ENCODE results near the gene AFF3.
"Not testable (repeated sequence)": the region's sequence is repeated elsewhere in the genome, so short reads cannot be mapped to it uniquely, and the experiment has no call there.

The AFF3 gene

DNA sequence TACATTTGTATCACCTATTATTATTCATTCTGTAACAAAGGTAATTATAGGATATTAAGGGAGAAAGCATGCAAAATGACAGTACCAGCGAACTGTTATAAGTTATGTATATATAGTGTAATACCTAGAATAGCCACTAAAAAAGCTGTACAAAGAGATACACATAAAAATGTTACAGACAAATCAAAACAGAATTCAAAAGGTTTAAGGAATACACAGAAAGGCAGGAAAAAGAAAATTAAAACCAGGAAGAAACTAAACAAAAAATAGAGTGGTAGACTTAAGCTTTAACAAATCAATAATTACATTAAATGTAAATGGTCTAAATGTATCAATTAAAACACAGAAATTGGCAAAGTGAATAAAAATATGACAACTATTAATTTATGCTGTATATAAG, 476.1 kb downstream of the AFF3 start:
- Histone ChIP-seq H3K4me3 (ENCODE audit: low read length) (no peak overlapping the region), H3K36me3 (ENCODE audit: control insufficient read depth, low read depth, low read length) (no peaks in the 10 kb centered on the region), H3K9ac (ENCODE audit: low read length) (no peak overlapping the region), H3K27ac (ENCODE audit: low read length) (no peak overlapping the region), H3K27me3 (ENCODE audit: control insufficient read depth, insufficient read depth, low read length) (no peaks in the 10 kb centered on the region), H3K4me1 (ENCODE audit: control insufficient read depth, low read depth, low read length) (peaks cover 2% of the 10 kb centered on the region), H3K9me3 (ENCODE audit: control insufficient read depth, low read depth, low read length) (no peaks in the 10 kb centered on the region)

DNA sequence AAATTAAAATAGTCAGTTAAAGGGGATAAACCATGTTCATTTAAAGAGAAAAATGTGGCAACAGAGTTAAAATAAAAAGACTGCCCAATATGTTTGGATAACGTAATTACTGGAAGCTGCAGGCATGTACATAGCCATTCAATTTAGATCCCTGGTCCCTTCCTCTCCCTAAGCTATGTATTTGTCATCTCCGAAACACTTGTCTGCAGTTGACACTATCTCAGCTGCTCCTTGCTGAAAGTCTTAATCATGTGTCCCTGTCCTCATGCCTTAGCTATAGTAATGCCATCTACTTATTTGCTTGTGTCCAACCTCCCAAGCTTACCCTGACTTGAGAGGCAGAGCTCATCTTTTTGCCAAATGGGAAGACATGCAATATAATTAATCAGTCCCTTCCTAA, 478.7 kb downstream of the AFF3 start:
- Histone ChIP-seq H3K4me1 (ENCODE audit: control insufficient read depth, low read depth, low read length) (peaks cover 9% of the 10 kb centered on the region), H3K9ac (ENCODE audit: low read length) (no peak overlapping the region), H3K27me3 (ENCODE audit: control insufficient read depth, insufficient read depth, low read length) (no peaks in the 10 kb centered on the region), H3K27ac (ENCODE audit: low read length) (no peak overlapping the region), H3K4me3 (ENCODE audit: low read length) (no peak overlapping the region), H3K36me3 (ENCODE audit: control insufficient read depth, low read depth, low read length) (no peaks in the 10 kb centered on the region), H3K9me3 (ENCODE audit: control insufficient read depth, low read depth, low read length) (no peaks in the 10 kb centered on the region)

- Histone ChIP-seq H3K9ac (ENCODE audit: low read length) (no peak overlapping the region), H3K4me1 (ENCODE audit: control insufficient read depth, low read depth, low read length) (peaks cover 9% of the 10 kb centered on the region), H3K27ac (ENCODE audit: low read length) (no peak overlapping the region), H3K4me3 (ENCODE audit: low read length) (no peak overlapping the region), H3K36me3 (ENCODE audit: control insufficient read depth, low read depth, low read length) (no peaks in the 10 kb centered on the region), H3K27me3 (ENCODE audit: control insufficient read depth, insufficient read depth, low read length) (no peaks in the 10 kb centered on the region), H3K9me3 (ENCODE audit: control insufficient read depth, low read depth, low read length) (no peaks in the 10 kb centered on the region)
Measured at GRCh38 chr2:99662761-99663341, 479.5 kb downstream of the AFF3 start.

DNA sequence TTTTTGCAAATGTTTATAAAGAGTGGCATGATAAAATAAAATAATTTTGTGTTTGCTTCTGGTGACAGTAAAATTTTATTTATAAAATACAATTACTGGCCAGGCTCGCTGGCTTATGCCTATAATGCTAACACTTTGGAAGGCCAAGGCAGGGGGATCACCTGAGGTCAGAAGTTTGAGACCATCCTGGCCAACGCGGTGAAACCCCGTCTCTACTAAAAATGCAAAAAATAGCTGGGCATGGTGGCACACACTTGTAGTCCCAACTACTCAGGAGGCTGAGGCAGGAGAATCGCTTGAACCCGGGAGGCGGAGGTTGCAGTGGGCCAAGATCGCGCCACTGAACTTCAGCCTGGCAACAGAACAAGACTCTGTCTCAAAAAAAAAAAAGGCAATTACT, 480.6 kb downstream of the AFF3 start:
- not testable (repeated sequence) for H3K27me3 ChIP-seq (ENCODE audit: control insufficient read depth, insufficient read depth, low read length); H3K4me3 ChIP-seq (ENCODE audit: low read length); H3K4me1 ChIP-seq (ENCODE audit: control insufficient read depth, low read depth, low read length); H3K9me3 ChIP-seq (ENCODE audit: control insufficient read depth, low read depth, low read length); H3K27ac ChIP-seq (ENCODE audit: low read length); H3K36me3 ChIP-seq (ENCODE audit: control insufficient read depth, low read depth, low read length); H3K9ac ChIP-seq (ENCODE audit: low read length)

- no peaks in the 10 kb centered on the region for H3K9me3 ChIP-seq (ENCODE audit: control insufficient read depth, low read depth, low read length)
- H3K4me1 ChIP-seq (ENCODE audit: control insufficient read depth, low read depth, low read length), result peaks cover 9% of the 10 kb centered on the region
- H3K27ac ChIP-seq (ENCODE audit: low read length), result no peak overlapping the region
- no peaks in the 10 kb centered on the region for H3K36me3 ChIP-seq (ENCODE audit: control insufficient read depth, low read depth, low read length)
- H3K4me3 ChIP-seq (ENCODE audit: low read length), result no peak overlapping the region
- H3K9ac ChIP-seq (ENCODE audit: low read length), result no peak overlapping the region
- H3K27me3 ChIP-seq (ENCODE audit: control insufficient read depth, insufficient read depth, low read length), result no peaks in the 10 kb centered on the region
Measured at GRCh38 chr2:99660616-99661406, 481.6 kb downstream of the AFF3 start.

- peaks cover 9% of the 10 kb centered on the region for H3K4me1 ChIP-seq (ENCODE audit: control insufficient read depth, low read depth, low read length)
- H3K27ac ChIP-seq (ENCODE audit: low read length), result no peak overlapping the region
- no peak overlapping the region for H3K4me3 ChIP-seq (ENCODE audit: low read length)
- H3K9me3 ChIP-seq (ENCODE audit: control insufficient read depth, low read depth, low read length), result no peaks in the 10 kb centered on the region
- no peaks in the 10 kb centered on the region for H3K36me3 ChIP-seq (ENCODE audit: control insufficient read depth, low read depth, low read length)
- no peak overlapping the region for H3K9ac ChIP-seq (ENCODE audit: low read length)
- H3K27me3 ChIP-seq (ENCODE audit: control insufficient read depth, insufficient read depth, low read length), result no peaks in the 10 kb centered on the region
Measured at GRCh38 chr2:99659874-99660273, 482.5 kb downstream of the AFF3 start.

GRCh38 chr2:99657691-99658258, 484.6 kb downstream of the AFF3 start:
- Histone ChIP-seq H3K27me3 (ENCODE audit: control insufficient read depth, insufficient read depth, low read length) (no peaks in the 10 kb centered on the region), H3K9me3 (ENCODE audit: control insufficient read depth, low read depth, low read length) (no peaks in the 10 kb centered on the region), H3K36me3 (ENCODE audit: control insufficient read depth, low read depth, low read length) (no peaks in the 10 kb centered on the region), H3K27ac (ENCODE audit: low read length) (no peak overlapping the region), H3K4me3 (ENCODE audit: low read length) (no peak overlapping the region), H3K9ac (ENCODE audit: low read length) (no peak overlapping the region), H3K4me1 (ENCODE audit: control insufficient read depth, low read depth, low read length) (peaks cover 9% of the 10 kb centered on the region)

DNA sequence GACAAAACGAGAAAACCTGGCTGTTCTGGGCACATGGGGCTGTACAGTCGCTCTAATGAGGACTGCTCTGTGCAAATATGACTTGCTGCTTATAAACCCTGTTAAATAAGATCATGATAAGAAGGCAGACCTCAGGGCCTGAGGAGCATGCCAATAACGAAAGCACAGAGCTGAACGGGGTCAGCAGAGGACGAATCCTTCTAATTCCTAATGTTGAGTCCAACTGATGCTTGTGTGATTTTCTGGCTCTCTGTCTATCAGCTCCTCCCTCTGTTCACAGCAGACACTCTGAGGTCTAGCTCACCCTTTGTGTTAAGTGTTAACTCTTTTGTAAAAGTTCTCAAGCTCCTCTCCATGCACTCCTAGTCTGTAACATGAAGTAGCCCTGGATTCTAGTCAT, 485.4 kb downstream of the AFF3 start:
- no peaks in the 10 kb centered on the region for H3K9me3 ChIP-seq (ENCODE audit: control insufficient read depth, low read depth, low read length)
- H3K4me1 ChIP-seq (ENCODE audit: control insufficient read depth, low read depth, low read length), result peaks cover 11% of the 10 kb centered on the region
- H3K27ac ChIP-seq (ENCODE audit: low read length), result no peak overlapping the region
- H3K36me3 ChIP-seq (ENCODE audit: control insufficient read depth, low read depth, low read length), result no peaks in the 10 kb centered on the region
- H3K9ac ChIP-seq (ENCODE audit: low read length), result no peak overlapping the region
- H3K4me3 ChIP-seq (ENCODE audit: low read length), result no peak overlapping the region
- no peaks in the 10 kb centered on the region for H3K27me3 ChIP-seq (ENCODE audit: control insufficient read depth, insufficient read depth, low read length)

- Histone ChIP-seq H3K36me3 (ENCODE audit: control insufficient read depth, low read depth, low read length) (no peaks in the 10 kb centered on the region), H3K4me3 (ENCODE audit: low read length) (no peak overlapping the region)
Measured at GRCh38 chr2:99653433-99653832, 489.0 kb downstream of the AFF3 start.

GRCh38 chr2:99652862-99653261, 489.5 kb downstream of the AFF3 start:
- no peaks in the 10 kb centered on the region for H3K27me3 ChIP-seq (ENCODE audit: control insufficient read depth, insufficient read depth, low read length)
- no peak overlapping the region for H3K27ac ChIP-seq (ENCODE audit: low read length)
- H3K4me1 ChIP-seq (ENCODE audit: control insufficient read depth, low read depth, low read length), result peaks cover 5% of the 10 kb centered on the region
- no peaks in the 10 kb centered on the region for H3K9me3 ChIP-seq (ENCODE audit: control insufficient read depth, low read depth, low read length)
- no peak overlapping the region for H3K9ac ChIP-seq (ENCODE audit: low read length)
- no peak overlapping the region for H3K4me3 ChIP-seq (ENCODE audit: low read length)
- no peaks in the 10 kb centered on the region for H3K36me3 ChIP-seq (ENCODE audit: control insufficient read depth, low read depth, low read length)

More at GRCh38 chr2:99653433-99653832, 489.0 kb downstream of the AFF3 start:
- H3K9me3 ChIP-seq (ENCODE audit: control insufficient read depth, low read depth, low read length), result no peaks in the 10 kb centered on the region
- H3K27ac ChIP-seq (ENCODE audit: low read length), result no peak overlapping the region
- no peak overlapping the region for H3K9ac ChIP-seq (ENCODE audit: low read length)
- H3K4me1 ChIP-seq (ENCODE audit: control insufficient read depth, low read depth, low read length), result peaks cover 5% of the 10 kb centered on the region
- H3K27me3 ChIP-seq (ENCODE audit: control insufficient read depth, insufficient read depth, low read length), result no peaks in the 10 kb centered on the region

GRCh38 chr2:99651930-99652670, 490.3 kb downstream of the AFF3 start:
- Histone ChIP-seq H3K27ac (ENCODE audit: low read length) (no peak overlapping the region), H3K9ac (ENCODE audit: low read length) (no peak overlapping the region), H3K4me1 (ENCODE audit: control insufficient read depth, low read depth, low read length) (peaks cover 5% of the 10 kb centered on the region), H3K27me3 (ENCODE audit: control insufficient read depth, insufficient read depth, low read length) (no peaks in the 10 kb centered on the region), H3K4me3 (ENCODE audit: low read length) (no peak overlapping the region), H3K9me3 (ENCODE audit: control insufficient read depth, low read depth, low read length) (no peaks in the 10 kb centered on the region), H3K36me3 (ENCODE audit: control insufficient read depth, low read depth, low read length) (no peaks in the 10 kb centered on the region)

All from iPS-18a (cell line).